MM.1S (cell line): ENCODE measurements around the gene PHTF2.
A peak's percentile ranks its signal among the peaks of the same experiment; 100 is the strongest.

Experiments
- CTCF ChIP-seq: fragments of 300-600 bp; sonication (generic); IDR thresholded peaks from 2 replicates; pipeline ENCODE4 v1.5.1; 2016; ENCODE audit warnings: antibody characterized with exemption, low read length, mixed read lengths
- EZH2 ChIP-seq: fragments of 300-600 bp; sonication (generic); optimal IDR thresholded peaks from 2 replicates; pipeline ENCODE3; 2017; ENCODE audit warnings: low read depth, mild to moderate bottlenecking, antibody characterized with exemption, low read length, mixed read lengths

GRCh38 chr7:77798394-77799077 is at the start of gene PHTF2, which contains the start of gene TMEM60:
- TF ChIP-seq CTCF (peak; percentile 53), EZH2 (no peak)
